ENCODE measurements around the gene MOB1A. TPM values are rescaled to one million over a fixed set of nuclear protein-coding genes. Genes with fewer than 3 reads are reported as not detected.

Gene MOB1A
- total and polyA plus RNA-seq, 2 experiments from 2014 or later = 36.2 to 111 TPM

DNA sequence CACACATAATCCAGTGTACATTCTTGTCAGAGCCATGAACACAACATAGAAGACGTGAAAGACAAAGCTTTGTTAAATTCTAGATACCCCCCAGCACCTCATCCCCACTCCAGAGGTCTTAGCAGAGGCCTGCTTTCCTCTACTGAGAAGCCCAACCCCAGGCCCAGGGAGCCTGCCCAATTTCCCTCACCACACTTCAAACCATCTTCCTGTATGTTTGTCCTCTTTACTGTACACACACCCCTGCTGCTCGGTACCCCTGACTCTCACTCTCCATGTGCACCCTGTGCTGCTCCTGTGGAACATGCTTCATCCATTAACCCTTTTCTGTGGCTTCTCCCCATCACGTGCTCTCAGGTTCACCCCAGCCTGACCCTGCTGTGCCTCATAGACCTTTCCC is 68.1 kb downstream of the MOB1A start:
- Mint-ChIP-seq H3K4me1 (peaks cover 26% of the 10 kb centered on the region), H3K36me3 (ENCODE audit: low read depth) (no peaks in the 10 kb centered on the region; the same call in 2 of the 3 replicates)

More for the DNA sequence above, 68.1 kb downstream of the MOB1A start:
- H3K27me3 Mint-ChIP-seq (ENCODE audit: insufficient read depth, low read depth, poor library complexity) = peaks cover 7% of the 10 kb centered on the region
- Histone ChIP-seq H3K27ac (ENCODE audit: low read depth) (no peak overlapping the region), H3K27me3 (ENCODE audit: insufficient read depth) (no peaks in the 10 kb centered on the region), H3K36me3 (ENCODE audit: insufficient read depth) (no peaks in the 10 kb centered on the region), H3K4me3 (no peak overlapping the region), H3K4me2 (no peak overlapping the region), H3K79me2 (replicated peaks; ENCODE audit: insufficient read depth) (no peaks in the 10 kb centered on the region), H4K20me1 (replicated peaks; ENCODE audit: insufficient read depth) (no peaks in the 10 kb centered on the region), H3K9me2 (ENCODE audit: insufficient read depth) (no peaks in the 10 kb centered on the region), H3K4me1 (ENCODE audit: insufficient read depth) (peaks cover 27% of the 10 kb centered on the region), H2AFZ (no peak overlapping the region), H3F3A (replicated peaks; ENCODE audit: low read depth) (no peaks in the 10 kb centered on the region; the same call in 1 of the 2 replicates)
- no peaks in the 10 kb centered on the region for H3K9me3 Mint-ChIP-seq
- no peak for DNase-seq (ENCODE audit: low spot score)
- no peak for ATAC-seq
- H3K27ac Mint-ChIP-seq = no peak overlapping the region
- no peak overlapping the region for H3K4me3 Mint-ChIP-seq
- TF ChIP-seq EZH2phosphoT487 (IDR thresholded peaks at IDR 0.05; ENCODE audit: unreplicated experiment) (no peak), POLR2AphosphoS5 (IDR thresholded peaks at IDR 0.05; ENCODE audit: low read depth) (no peak), EZH2 (IDR thresholded peaks at IDR 0.05; ENCODE audit: low read depth, unreplicated experiment) (no peak), JUNB (IDR thresholded peaks at IDR 0.05; ENCODE audit: unreplicated experiment) (no peak), ZNF114 (CRISPR knock-in tag; IDR thresholded peaks at IDR 0.05) (no peak), CREB1 (CRISPR knock-in tag; IDR thresholded peaks at IDR 0.05; ENCODE audit: low read depth) (no peak), NANOG (IDR thresholded peaks at IDR 0.05; ENCODE audit: borderline replicate concordance) (no peak), STAT1 (IDR thresholded peaks at IDR 0.05; ENCODE audit: unreplicated experiment) (no peak), ZNF331 (CRISPR knock-in tag; IDR thresholded peaks at IDR 0.05; ENCODE audit: low read depth) (no peak)
- TF ChIP-seq, protein P1, sequence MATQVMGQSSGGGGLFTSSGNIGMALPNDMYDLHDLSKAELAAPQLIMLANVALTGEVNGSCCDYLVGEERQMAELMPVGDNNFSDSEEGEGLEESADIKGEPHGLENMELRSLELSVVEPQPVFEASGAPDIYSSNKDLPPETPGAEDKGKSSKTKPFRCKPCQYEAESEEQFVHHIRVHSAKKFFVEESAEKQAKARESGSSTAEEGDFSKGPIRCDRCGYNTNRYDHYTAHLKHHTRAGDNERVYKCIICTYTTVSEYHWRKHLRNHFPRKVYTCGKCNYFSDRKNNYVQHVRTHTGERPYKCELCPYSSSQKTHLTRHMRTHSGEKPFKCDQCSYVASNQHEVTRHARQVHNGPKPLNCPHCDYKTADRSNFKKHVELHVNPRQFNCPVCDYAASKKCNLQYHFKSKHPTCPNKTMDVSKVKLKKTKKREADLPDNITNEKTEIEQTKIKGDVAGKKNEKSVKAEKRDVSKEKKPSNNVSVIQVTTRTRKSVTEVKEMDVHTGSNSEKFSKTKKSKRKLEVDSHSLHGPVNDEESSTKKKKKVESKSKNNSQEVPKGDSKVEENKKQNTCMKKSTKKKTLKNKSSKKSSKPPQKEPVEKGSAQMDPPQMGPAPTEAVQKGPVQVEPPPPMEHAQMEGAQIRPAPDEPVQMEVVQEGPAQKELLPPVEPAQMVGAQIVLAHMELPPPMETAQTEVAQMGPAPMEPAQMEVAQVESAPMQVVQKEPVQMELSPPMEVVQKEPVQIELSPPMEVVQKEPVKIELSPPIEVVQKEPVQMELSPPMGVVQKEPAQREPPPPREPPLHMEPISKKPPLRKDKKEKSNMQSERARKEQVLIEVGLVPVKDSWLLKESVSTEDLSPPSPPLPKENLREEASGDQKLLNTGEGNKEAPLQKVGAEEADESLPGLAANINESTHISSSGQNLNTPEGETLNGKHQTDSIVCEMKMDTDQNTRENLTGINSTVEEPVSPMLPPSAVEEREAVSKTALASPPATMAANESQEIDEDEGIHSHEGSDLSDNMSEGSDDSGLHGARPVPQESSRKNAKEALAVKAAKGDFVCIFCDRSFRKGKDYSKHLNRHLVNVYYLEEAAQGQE (IDR thresholded peaks at IDR 0.05; ENCODE audit: unreplicated experiment) = no peak
- TF ChIP-seq, protein P2, sequence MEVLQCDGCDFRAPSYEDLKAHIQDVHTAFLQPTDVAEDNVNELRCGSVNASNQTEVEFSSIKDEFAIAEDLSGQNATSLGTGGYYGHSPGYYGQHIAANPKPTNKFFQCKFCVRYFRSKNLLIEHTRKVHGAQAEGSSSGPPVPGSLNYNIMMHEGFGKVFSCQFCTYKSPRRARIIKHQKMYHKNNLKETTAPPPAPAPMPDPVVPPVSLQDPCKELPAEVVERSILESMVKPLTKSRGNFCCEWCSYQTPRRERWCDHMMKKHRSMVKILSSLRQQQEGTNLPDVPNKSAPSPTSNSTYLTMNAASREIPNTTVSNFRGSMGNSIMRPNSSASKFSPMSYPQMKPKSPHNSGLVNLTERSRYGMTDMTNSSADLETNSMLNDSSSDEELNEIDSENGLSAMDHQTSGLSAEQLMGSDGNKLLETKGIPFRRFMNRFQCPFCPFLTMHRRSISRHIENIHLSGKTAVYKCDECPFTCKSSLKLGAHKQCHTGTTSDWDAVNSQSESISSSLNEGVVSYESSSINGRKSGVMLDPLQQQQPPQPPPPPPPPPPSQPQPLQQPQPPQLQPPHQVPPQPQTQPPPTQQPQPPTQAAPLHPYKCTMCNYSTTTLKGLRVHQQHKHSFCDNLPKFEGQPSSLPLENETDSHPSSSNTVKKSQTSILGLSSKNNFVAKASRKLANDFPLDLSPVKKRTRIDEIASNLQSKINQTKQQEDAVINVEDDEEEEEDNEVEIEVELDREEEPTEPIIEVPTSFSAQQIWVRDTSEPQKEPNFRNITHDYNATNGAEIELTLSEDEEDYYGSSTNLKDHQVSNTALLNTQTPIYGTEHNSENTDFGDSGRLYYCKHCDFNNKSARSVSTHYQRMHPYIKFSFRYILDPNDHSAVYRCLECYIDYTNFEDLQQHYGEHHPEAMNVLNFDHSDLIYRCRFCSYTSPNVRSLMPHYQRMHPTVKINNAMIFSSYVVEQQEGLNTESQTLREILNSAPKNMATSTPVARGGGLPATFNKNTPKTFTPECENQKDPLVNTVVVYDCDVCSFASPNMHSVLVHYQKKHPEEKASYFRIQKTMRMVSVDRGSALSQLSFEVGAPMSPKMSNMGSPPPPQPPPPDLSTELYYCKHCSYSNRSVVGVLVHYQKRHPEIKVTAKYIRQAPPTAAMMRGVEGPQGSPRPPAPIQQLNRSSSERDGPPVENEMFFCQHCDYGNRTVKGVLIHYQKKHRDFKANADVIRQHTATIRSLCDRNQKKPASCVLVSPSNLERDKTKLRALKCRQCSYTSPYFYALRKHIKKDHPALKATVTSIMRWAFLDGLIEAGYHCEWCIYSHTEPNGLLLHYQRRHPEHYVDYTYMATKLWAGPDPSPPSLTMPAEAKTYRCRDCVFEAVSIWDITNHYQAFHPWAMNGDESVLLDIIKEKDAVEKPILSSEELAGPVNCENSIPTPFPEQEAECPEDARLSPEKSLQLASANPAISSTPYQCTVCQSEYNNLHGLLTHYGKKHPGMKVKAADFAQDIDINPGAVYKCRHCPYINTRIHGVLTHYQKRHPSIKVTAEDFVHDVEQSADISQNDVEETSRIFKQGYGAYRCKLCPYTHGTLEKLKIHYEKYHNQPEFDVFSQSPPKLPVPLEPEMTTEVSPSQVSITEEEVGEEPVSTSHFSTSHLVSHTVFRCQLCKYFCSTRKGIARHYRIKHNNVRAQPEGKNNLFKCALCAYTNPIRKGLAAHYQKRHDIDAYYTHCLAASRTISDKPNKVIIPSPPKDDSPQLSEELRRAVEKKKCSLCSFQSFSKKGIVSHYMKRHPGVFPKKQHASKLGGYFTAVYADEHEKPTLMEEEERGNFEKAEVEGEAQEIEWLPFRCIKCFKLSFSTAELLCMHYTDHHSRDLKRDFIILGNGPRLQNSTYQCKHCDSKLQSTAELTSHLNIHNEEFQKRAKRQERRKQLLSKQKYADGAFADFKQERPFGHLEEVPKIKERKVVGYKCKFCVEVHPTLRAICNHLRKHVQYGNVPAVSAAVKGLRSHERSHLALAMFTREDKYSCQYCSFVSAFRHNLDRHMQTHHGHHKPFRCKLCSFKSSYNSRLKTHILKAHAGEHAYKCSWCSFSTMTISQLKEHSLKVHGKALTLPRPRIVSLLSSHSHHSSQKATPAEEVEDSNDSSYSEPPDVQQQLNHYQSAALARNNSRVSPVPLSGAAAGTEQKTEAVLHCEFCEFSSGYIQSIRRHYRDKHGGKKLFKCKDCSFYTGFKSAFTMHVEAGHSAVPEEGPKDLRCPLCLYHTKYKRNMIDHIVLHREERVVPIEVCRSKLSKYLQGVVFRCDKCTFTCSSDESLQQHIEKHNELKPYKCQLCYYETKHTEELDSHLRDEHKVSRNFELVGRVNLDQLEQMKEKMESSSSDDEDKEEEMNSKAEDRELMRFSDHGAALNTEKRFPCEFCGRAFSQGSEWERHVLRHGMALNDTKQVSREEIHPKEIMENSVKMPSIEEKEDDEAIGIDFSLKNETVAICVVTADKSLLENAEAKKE (CRISPR knock-in tag; IDR thresholded peaks at IDR 0.05) = no peak
- TF ChIP-seq, protein P3, sequence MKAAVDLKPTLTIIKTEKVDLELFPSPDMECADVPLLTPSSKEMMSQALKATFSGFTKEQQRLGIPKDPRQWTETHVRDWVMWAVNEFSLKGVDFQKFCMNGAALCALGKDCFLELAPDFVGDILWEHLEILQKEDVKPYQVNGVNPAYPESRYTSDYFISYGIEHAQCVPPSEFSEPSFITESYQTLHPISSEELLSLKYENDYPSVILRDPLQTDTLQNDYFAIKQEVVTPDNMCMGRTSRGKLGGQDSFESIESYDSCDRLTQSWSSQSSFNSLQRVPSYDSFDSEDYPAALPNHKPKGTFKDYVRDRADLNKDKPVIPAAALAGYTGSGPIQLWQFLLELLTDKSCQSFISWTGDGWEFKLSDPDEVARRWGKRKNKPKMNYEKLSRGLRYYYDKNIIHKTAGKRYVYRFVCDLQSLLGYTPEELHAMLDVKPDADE (IDR thresholded peaks at IDR 0.05) = no peak
- TF ChIP-seq, protein P4, sequence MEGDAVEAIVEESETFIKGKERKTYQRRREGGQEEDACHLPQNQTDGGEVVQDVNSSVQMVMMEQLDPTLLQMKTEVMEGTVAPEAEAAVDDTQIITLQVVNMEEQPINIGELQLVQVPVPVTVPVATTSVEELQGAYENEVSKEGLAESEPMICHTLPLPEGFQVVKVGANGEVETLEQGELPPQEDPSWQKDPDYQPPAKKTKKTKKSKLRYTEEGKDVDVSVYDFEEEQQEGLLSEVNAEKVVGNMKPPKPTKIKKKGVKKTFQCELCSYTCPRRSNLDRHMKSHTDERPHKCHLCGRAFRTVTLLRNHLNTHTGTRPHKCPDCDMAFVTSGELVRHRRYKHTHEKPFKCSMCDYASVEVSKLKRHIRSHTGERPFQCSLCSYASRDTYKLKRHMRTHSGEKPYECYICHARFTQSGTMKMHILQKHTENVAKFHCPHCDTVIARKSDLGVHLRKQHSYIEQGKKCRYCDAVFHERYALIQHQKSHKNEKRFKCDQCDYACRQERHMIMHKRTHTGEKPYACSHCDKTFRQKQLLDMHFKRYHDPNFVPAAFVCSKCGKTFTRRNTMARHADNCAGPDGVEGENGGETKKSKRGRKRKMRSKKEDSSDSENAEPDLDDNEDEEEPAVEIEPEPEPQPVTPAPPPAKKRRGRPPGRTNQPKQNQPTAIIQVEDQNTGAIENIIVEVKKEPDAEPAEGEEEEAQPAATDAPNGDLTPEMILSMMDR (conservative IDR thresholded peaks at IDR 0.05; ENCODE audit: low read depth in 2 of 2) = no peak

All from GM23338 (cell line).